ENCODE measurements around the gene FADS2.

DNA sequence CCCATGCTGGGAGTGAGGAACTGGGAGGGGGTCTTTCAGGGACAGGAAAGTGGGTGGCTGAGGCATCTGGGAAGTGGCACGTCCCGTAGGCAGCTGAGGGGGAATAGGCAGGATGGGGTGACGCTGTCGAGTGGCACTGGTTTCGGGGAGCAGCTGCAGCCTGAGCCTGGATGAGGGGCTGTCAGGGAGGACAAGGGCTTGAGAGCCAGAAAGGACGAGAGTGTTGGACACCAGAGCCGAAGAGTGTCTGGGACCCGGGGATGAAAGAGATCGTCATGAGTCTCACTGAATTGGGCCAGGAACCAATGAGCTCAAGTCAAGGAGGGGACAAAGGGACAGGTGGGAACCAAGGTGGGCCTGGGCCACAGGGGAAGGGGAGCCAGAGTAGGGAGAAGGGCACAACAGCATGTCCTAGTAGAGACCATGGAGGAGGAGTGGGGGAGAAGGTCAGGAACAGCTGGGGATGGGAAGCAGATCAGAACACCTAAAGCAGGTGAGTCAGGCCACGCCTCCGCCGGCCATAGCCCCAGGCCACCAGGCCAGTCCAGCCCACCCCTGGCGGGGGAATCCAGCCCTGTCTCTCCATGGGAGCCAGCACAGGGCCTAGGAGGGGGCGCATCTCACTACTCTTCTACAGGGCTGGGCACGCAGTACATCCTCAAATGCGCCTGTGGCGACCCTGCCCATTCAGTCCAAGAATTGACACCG, 85.0 kb downstream of the FADS2 start:
- TF ChIP-seq, protein P1, sequence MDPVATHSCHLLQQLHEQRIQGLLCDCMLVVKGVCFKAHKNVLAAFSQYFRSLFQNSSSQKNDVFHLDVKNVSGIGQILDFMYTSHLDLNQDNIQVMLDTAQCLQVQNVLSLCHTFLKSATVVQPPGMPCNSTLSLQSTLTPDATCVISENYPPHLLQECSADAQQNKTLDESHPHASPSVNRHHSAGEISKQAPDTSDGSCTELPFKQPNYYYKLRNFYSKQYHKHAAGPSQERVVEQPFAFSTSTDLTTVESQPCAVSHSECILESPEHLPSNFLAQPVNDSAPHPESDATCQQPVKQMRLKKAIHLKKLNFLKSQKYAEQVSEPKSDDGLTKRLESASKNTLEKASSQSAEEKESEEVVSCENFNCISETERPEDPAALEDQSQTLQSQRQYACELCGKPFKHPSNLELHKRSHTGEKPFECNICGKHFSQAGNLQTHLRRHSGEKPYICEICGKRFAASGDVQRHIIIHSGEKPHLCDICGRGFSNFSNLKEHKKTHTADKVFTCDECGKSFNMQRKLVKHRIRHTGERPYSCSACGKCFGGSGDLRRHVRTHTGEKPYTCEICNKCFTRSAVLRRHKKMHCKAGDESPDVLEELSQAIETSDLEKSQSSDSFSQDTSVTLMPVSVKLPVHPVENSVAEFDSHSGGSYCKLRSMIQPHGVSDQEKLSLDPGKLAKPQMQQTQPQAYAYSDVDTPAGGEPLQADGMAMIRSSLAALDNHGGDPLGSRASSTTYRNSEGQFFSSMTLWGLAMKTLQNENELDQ (CRISPR knock-in tag; IDR thresholded peaks at IDR 0.05; ENCODE audit: borderline replicate concordance), result no peak
- TF ChIP-seq PRPF4 (IDR thresholded peaks at IDR 0.05; ENCODE audit: insufficient read depth, low read depth, low read length, poor library complexity, severe bottlenecking) (no peak), DPF2 (IDR thresholded peaks at IDR 0.05) (no peak), EP300 (IDR thresholded peaks at IDR 0.05; ENCODE audit: low read length) (no peak), POLR2AphosphoS5 (IDR thresholded peaks at IDR 0.05; ENCODE audit: control insufficient read depth, insufficient read depth, low read depth, low read length) (no peak), CREB1 (IDR thresholded peaks at IDR 0.05) (no peak), CREB1 (CRISPR knock-in tag; IDR thresholded peaks at IDR 0.05) (no peak), POLR2B (IDR thresholded peaks at IDR 0.05; ENCODE audit: low read depth, partially characterized antibody) (no peak)
- TF ChIP-seq, protein P2, sequence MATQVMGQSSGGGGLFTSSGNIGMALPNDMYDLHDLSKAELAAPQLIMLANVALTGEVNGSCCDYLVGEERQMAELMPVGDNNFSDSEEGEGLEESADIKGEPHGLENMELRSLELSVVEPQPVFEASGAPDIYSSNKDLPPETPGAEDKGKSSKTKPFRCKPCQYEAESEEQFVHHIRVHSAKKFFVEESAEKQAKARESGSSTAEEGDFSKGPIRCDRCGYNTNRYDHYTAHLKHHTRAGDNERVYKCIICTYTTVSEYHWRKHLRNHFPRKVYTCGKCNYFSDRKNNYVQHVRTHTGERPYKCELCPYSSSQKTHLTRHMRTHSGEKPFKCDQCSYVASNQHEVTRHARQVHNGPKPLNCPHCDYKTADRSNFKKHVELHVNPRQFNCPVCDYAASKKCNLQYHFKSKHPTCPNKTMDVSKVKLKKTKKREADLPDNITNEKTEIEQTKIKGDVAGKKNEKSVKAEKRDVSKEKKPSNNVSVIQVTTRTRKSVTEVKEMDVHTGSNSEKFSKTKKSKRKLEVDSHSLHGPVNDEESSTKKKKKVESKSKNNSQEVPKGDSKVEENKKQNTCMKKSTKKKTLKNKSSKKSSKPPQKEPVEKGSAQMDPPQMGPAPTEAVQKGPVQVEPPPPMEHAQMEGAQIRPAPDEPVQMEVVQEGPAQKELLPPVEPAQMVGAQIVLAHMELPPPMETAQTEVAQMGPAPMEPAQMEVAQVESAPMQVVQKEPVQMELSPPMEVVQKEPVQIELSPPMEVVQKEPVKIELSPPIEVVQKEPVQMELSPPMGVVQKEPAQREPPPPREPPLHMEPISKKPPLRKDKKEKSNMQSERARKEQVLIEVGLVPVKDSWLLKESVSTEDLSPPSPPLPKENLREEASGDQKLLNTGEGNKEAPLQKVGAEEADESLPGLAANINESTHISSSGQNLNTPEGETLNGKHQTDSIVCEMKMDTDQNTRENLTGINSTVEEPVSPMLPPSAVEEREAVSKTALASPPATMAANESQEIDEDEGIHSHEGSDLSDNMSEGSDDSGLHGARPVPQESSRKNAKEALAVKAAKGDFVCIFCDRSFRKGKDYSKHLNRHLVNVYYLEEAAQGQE (IDR thresholded peaks at IDR 0.05; ENCODE audit: borderline replicate concordance), result no peak
- TF ChIP-seq, protein P2 (CRISPR knock-in tag; IDR thresholded peaks at IDR 0.05; ENCODE audit: low read depth), result no peak
